H1 (cell line): ENCODE measurements around the gene NEB. TPM values are rescaled to one million over a fixed set of nuclear protein-coding genes. Genes with fewer than 3 reads are reported as not detected.

Experiments
- CTCF ChIA-PET: fragments of 300-600 bp; sonication (Branson Sonifier 250); formaldehyde crosslinking; loops from one replicate; lab custom pipeline; 2021; ENCODE audit not compliant: partially characterized antibody; lab: Charles Lee
- POLR2A ChIA-PET: fragments of 300-600 bp; sonication (Branson Sonifier 250); formaldehyde crosslinking; loops from one replicate; lab custom pipeline; 2021; ENCODE audit warnings: inconsistent platforms; ENCODE audit not compliant: partially characterized antibody; lab: Charles Lee
- DNase-seq, 2 experiments: peaks; one replicate each; pipeline versions ENCODE4 v3.0.0 to v3.0.0-alpha.2; 2010 to 2022; ENCODE audit warnings: low spot score in 2 of 2, low read depth in 1 of 2, mixed read lengths in 1 of 2
- FAIRE-seq: peaks from 2 replicates; lab custom pipeline; 2011; peaks lifted over from hg19 to GRCh38; lab: Jason Lieb, UNC
- H2AFZ ChIP-seq: 2 replicates; pipeline ENCODE4 v1.8.1; 2012; ENCODE audit warnings: low read length, inconsistent platforms
- H2AK5ac ChIP-seq: 2 replicates; pipeline ENCODE4 v1.6.1; 2013; ENCODE audit warnings: low read depth, low read length
- H2BK120ac ChIP-seq: replicated peaks from 2 replicates; pipeline ENCODE3; 2013; ENCODE audit warnings: low read depth, low read length, inconsistent platforms
- H2BK12ac ChIP-seq: 2 replicates; pipeline ENCODE4 v1.6.1; 2013; ENCODE audit warnings: low read depth, low read length
- H2BK15ac ChIP-seq: 2 replicates; pipeline ENCODE4 v1.6.1; 2013; ENCODE audit warnings: low read length
- H2BK20ac ChIP-seq: 2 replicates; pipeline ENCODE4 v1.6.1; 2013; ENCODE audit warnings: low read length
- H2BK5ac ChIP-seq: 2 replicates; pipeline ENCODE4 v1.6.1; 2013; ENCODE audit warnings: low read depth, low read length
- H3K14ac ChIP-seq: 2 replicates; pipeline ENCODE4 v1.6.1; 2013; ENCODE audit warnings: inconsistent platforms; ENCODE audit not compliant: insufficient read length
- H3K18ac ChIP-seq: 2 replicates; pipeline ENCODE4 v1.6.1; 2013; ENCODE audit warnings: low read length; ENCODE audit errors: extremely low read depth
- H3K23ac ChIP-seq: 2 replicates; pipeline ENCODE4 v1.6.1; 2013; ENCODE audit warnings: inconsistent platforms; ENCODE audit not compliant: insufficient read length
- H3K23me2 ChIP-seq: 2 replicates; pipeline ENCODE4 v1.6.1; 2013; ENCODE audit warnings: low read depth, low read length
- H3K27ac ChIP-seq: 2 replicates; pipeline ENCODE4 v1.6.1; 2011; ENCODE audit warnings: low read depth, low read length, inconsistent platforms
- H3K27me3 ChIP-seq, 4 experiments: replicated peaks in 1 of 4; 1 replicate in 1 of 4; 2 replicates in 3 of 4; pipeline versions ENCODE4 v1.6.1 to v1.8.1; 2011 to 2013; ENCODE audit warnings: low read length in 3 of 4, mild to moderate bottlenecking in 3 of 4, inconsistent platforms in 2 of 4, mixed read lengths in 2 of 4, moderate library complexity in 1 of 4; ENCODE audit not compliant: control insufficient read depth in 3 of 4, insufficient read depth in 3 of 4; ENCODE audit errors: extremely low read depth in 1 of 4
- H3K36me3 ChIP-seq, 4 experiments: 2 replicates each; pipeline versions ENCODE4 v1.6.1 to v1.8.1; 2011 to 2013; ENCODE audit warnings: mild to moderate bottlenecking in 4 of 4, low read length in 3 of 4, moderate library complexity in 2 of 4, control low read depth in 1 of 4, inconsistent platforms in 1 of 4; ENCODE audit not compliant: insufficient read depth in 4 of 4, control insufficient read depth in 2 of 4
- H3K4ac ChIP-seq: replicated peaks from 2 replicates; pipeline ENCODE3; 2013; ENCODE audit warnings: low read length, low read depth, mixed read lengths, inconsistent platforms; ENCODE audit not compliant: insufficient read length
- H3K4me1 ChIP-seq, 4 experiments: replicated peaks in 1 of 4; 1 replicate in 1 of 4; 2 replicates in 3 of 4; pipeline versions ENCODE4 v1.6.1 to v1.8.1; 2011 to 2013; ENCODE audit warnings: low read length in 3 of 4, inconsistent platforms in 2 of 4, mixed read lengths in 1 of 4; ENCODE audit not compliant: insufficient read depth in 4 of 4, control insufficient read depth in 3 of 4
- H3K4me2 ChIP-seq, 2 experiments: 2 replicates each; pipeline versions ENCODE4 v1.6.1 to v1.8.1; 2011 to 2013; ENCODE audit warnings: low read depth in 2 of 2, low read length in 2 of 2, control low read depth in 1 of 2, inconsistent platforms in 1 of 2, mild to moderate bottlenecking in 1 of 2; ENCODE audit not compliant: insufficient read depth in 1 of 2
- H3K4me3 ChIP-seq, 4 experiments: fragments of 200-600, 300-600 bp in 1 of 4; sonication (generic), shearing (Covaris generic), sonication (Bioruptor Twin) in 1 of 4; 2 replicates each; pipeline versions ENCODE4 v1.5.1 to v1.8.1; 2011 to 2016; ENCODE audit warnings: low read length in 4 of 4, low read depth in 3 of 4, control low read depth in 2 of 4, inconsistent platforms in 2 of 4, mild to moderate bottlenecking in 2 of 4, mixed read lengths in 1 of 4, moderate library complexity in 1 of 4; ENCODE audit not compliant: insufficient read depth in 2 of 4; ENCODE audit errors: extremely low read depth in 1 of 4
- H3K56ac ChIP-seq: replicated peaks from 2 replicates; pipeline ENCODE3; 2013; ENCODE audit warnings: low read depth, mild to moderate bottlenecking, mixed read lengths, low read length, inconsistent platforms; ENCODE audit not compliant: insufficient read length
- H3K79me1 ChIP-seq: 2 replicates; pipeline ENCODE4 v1.6.1; 2013; ENCODE audit warnings: low read depth, low read length, control low read depth
- H3K79me2 ChIP-seq, 2 experiments: 2 replicates each; pipeline versions ENCODE4 v1.6.1 to v1.8.1; 2012 to 2013; ENCODE audit warnings: low read length in 2 of 2, mild to moderate bottlenecking in 2 of 2, inconsistent platforms in 1 of 2; ENCODE audit not compliant: insufficient read depth in 2 of 2, control insufficient read depth in 1 of 2
- H3K9ac ChIP-seq, 4 experiments: replicated peaks in 1 of 4; 1 replicate in 1 of 4; 2 replicates in 3 of 4; pipeline versions ENCODE4 v1.6.1 to v1.8.1; 2011 to 2013; ENCODE audit warnings: low read depth in 3 of 4, low read length in 3 of 4, control low read depth in 2 of 4, mild to moderate bottlenecking in 2 of 4, moderate library complexity in 2 of 4, inconsistent platforms in 1 of 4; ENCODE audit errors: extremely low read depth in 1 of 4
- H3K9me3 ChIP-seq, 2 experiments: 2 replicates each; pipeline versions ENCODE4 v1.6.1 to v1.8.1; 2012 to 2013; ENCODE audit warnings: mild to moderate bottlenecking in 2 of 2, moderate library complexity in 2 of 2, control low read depth in 1 of 2, inconsistent platforms in 1 of 2, low read depth in 1 of 2, low read length in 1 of 2, mixed read lengths in 1 of 2; ENCODE audit not compliant: insufficient read depth in 2 of 2
- H4K20me1 ChIP-seq, 2 experiments: replicated peaks in 1 of 2; 2 replicates each; pipeline versions ENCODE3 to v1.8.1; 2011 to 2013; ENCODE audit warnings: inconsistent platforms in 2 of 2, low read length in 2 of 2, mild to moderate bottlenecking in 1 of 2; ENCODE audit not compliant: insufficient read depth in 2 of 2, control insufficient read depth in 1 of 2
- H4K5ac ChIP-seq: 2 replicates; pipeline ENCODE4 v1.6.1; 2013; ENCODE audit warnings: low read length, low read depth, mixed read lengths, inconsistent platforms; ENCODE audit not compliant: insufficient read length
- H4K8ac ChIP-seq: 2 replicates; pipeline ENCODE4 v1.8.0; 2013; ENCODE audit warnings: mild to moderate bottlenecking, moderate library complexity, low read length, inconsistent platforms; ENCODE audit not compliant: insufficient read depth; ENCODE audit errors: extremely low read depth
- H4K91ac ChIP-seq: replicated peaks from 2 replicates; pipeline ENCODE3; 2013; ENCODE audit warnings: low read length, mixed read lengths, inconsistent platforms; ENCODE audit not compliant: insufficient read length
- ASH2L ChIP-seq: fragments of 200-600, 300-600 bp; sonication (generic); IDR thresholded peaks from one replicate; pipeline ENCODE4 v1.7.1; 2017; ENCODE audit warnings: low read length
- CBX5 ChIP-seq: fragments of 300-800, 300-1000 bp; sonication (generic); IDR thresholded peaks from 2 replicates; pipeline ENCODE4 v1.7.1; 2016; ENCODE audit warnings: antibody characterized with exemption, low read length, low read depth
- CHD2 ChIP-seq: IDR thresholded peaks from 2 replicates; pipeline ENCODE4 v1.6.1; 2012; ENCODE audit warnings: low read length, improper control_type of control experiment
- EGR1 ChIP-seq: IDR thresholded peaks from 2 replicates; pipeline ENCODE4 v1.6.1; 2011; ENCODE audit warnings: low read depth, low read length, borderline replicate concordance
- FOSL1 ChIP-seq: IDR thresholded peaks from 2 replicates; pipeline ENCODE4 v1.6.1; 2011; ENCODE audit warnings: mild to moderate bottlenecking, low read depth, low read length, moderate library complexity; ENCODE audit not compliant: insufficient read depth
- POLR2A ChIP-seq, 2 experiments: IDR thresholded peaks; 1 replicate in 1 of 2; 2 replicates in 1 of 2; pipeline ENCODE4 v1.6.1; 2011; ENCODE audit warnings: low read depth in 2 of 2, low read length in 2 of 2, mild to moderate bottlenecking in 2 of 2; ENCODE audit errors: control extremely low read depth in 1 of 2
- TBP ChIP-seq: IDR thresholded peaks from 2 replicates; pipeline ENCODE4 v1.6.1; 2011; ENCODE audit warnings: low read depth, low read length, improper control_type of control experiment
- TCF12 ChIP-seq: IDR thresholded peaks from 2 replicates; pipeline ENCODE4 v1.6.1; 2011; ENCODE audit warnings: low read depth, mild to moderate bottlenecking, low read length
- TEAD4 ChIP-seq: IDR thresholded peaks from 2 replicates; pipeline ENCODE4 v1.6.1; 2012; ENCODE audit warnings: low read depth, low read length, inconsistent platforms, mixed read lengths
- WGBS, 2 experiments: shearing (Covaris generic) in 1 of 2; methylation state at CpG; one replicate each; pipeline versions ENCODE4 v1.1.6 to v1.1.7; 2013 to 2015; ENCODE audit warnings: low lambda C conversion rate in 2 of 2, mixed read lengths in 2 of 2, inconsistent platforms in 1 of 2, low coverage in 1 of 2, missing lambda C conversion rate in 1 of 2; ENCODE audit not compliant: insufficient replicate concordance in 2 of 2, insufficient coverage in 1 of 2, insufficient read length in 1 of 2; ENCODE audit errors: extremely low coverage in 1 of 2, missing lambda C conversion rate in 1 of 2; 5-methylcytosine and 5-hydroxymethylcytosine counted together
- polyA plus RNA-seq, 7 experiments: library from polyadenylated mRNA; depleted of rRNA in 3 of 7; stranded (reverse) in 5 of 7; unstranded in 2 of 7; fragments of >200 nt in 5 of 7; fragments of 200-250 nt in 2 of 7; gene quantifications; 1 replicate in 5 of 7; 2 replicates in 1 of 7; 4 replicates in 1 of 7; pipeline versions ENCODE4 v1.2.1 to v1.2.3, GENCODE V29; 2011 to 2013; ENCODE audit warnings: missing spikeins in 2 of 7, mixed read lengths in 2 of 7
- total RNA-seq: library from RNA; stranded (reverse); fragmentation: NEBNext Ultra II Directional; extraction: Animal tissue kit (Norgen Biotek cat#: 25700); gene quantifications from 2 replicates; pipeline ENCODE4 v1.2.1, GENCODE V29; 2021

The NEB gene
- total and polyA plus RNA-seq, 2 of the 8 experiments (the other 6 are each of a cell fraction or from before 2014, with no cell fraction given): 1.4 to 2.5 TPM

GRCh38 chr2:151727593-151728552 lies 6.4 kb downstream of the NEB start:
- Histone ChIP-seq H4K20me1 (no peaks in the 10 kb centered on the region), H2BK20ac (no peak overlapping the region), H3K9ac (no peak overlapping the region), H2BK120ac (no peak overlapping the region), H3K4me2 (no peak overlapping the region), H3K14ac (no peak overlapping the region), H2BK15ac (no peak overlapping the region), H3K9me3 (no peaks in the 10 kb centered on the region), H4K5ac (no peak overlapping the region), H3K4me1 (peaks cover 3 to 16% (median 11%) of the 10 kb centered on the region in 4 experiments; a peak in 5 of 7 replicates), H2BK12ac (no peak overlapping the region), H2BK5ac (no peak overlapping the region), H3K79me1 (no peaks in the 10 kb centered on the region), H3K4ac (no peak overlapping the region), H3K23me2 (no peaks in the 10 kb centered on the region), H3K56ac (no peak overlapping the region), H3K18ac (no peak overlapping the region), H2AFZ (no peak overlapping the region), H3K27ac (no peak overlapping the region), H4K91ac (no peak overlapping the region), H3K4me3 (no peak overlapping the region), H4K8ac (no peak overlapping the region), H3K27me3 (no peaks in the 10 kb centered on the region), H3K36me3 (no peaks in the 10 kb centered on the region; a peak in 1 of 8 replicates), H2AK5ac (no peak overlapping the region), H3K79me2 (no peaks in the 10 kb centered on the region), H3K23ac (no peak overlapping the region)
- DNase-seq: no peak
- POLR2A ChIA-PET: no interaction called here
- 90% methylated on average over 10 of the region's 10 CpGs; no CpG with 5 or more reads in 1 of the 2 experiments for WGBS, 2 experiments
- no peak for FAIRE-seq
- no peak for TF ChIP-seq TCF12
- TF ChIP-seq CBX5: no peak
- TF ChIP-seq FOSL1: no peak
- TF ChIP-seq ASH2L: no peak
- no peak for TF ChIP-seq POLR2A (IDR thresholded peaks at IDR 0.05; ENCODE audit: control extremely low read depth in 1 of 2, low read depth in 2 of 2, low read length in 2 of 2)
- TF ChIP-seq EGR1: no peak
- TF ChIP-seq CHD2: no peak
- no peak for TF ChIP-seq TEAD4
- no peak for TF ChIP-seq TBP
- CTCF ChIA-PET: interaction anchor here (1.0 to 2.7 kb wide), 10 partner anchors 10 to 55 kb away, joined by 3 to 16 read pairs (median 4); no protein-coding TSS in a partner anchor
